ENCODE data around the gene GBF1. TPM values are rescaled to one million over a fixed set of nuclear protein-coding genes. Genes with fewer than 3 reads are reported as not detected.
"Not testable (repeated sequence)": the region's sequence is repeated elsewhere in the genome, so short reads cannot be mapped to it uniquely, and the experiment has no call there.

Gene GBF1
- 10 to 100 TPM in 11 of 12 donors, not detected in 1; 29.2 to 56.2 (median 50.1) TPM for polyA plus RNA-seq (ENCODE audit: insufficient read length in 12 of 12)
- long read RNA-seq, donor 1, partial matches to known transcripts: 7 of 7 reads
- long read RNA-seq, donor 1, other reads (novel, unspliced or antisense): 0 of 7 reads
- long read RNA-seq, donor 2, partial matches to known transcripts: 19 of 19 reads
- long read RNA-seq, donor 2, other reads (novel, unspliced or antisense): 0 of 19 reads
- long read RNA-seq, donor 3: 0 reads
- long read RNA-seq, donor 4: 0 reads
- long read RNA-seq, donor 5: 0 reads
- long read RNA-seq, donor 6: 0 reads
- long read RNA-seq, donor 7: 0 reads
- long read RNA-seq, donor 8, partial matches to known transcripts: 27 of 27 reads
- long read RNA-seq, donor 8, other reads (novel, unspliced or antisense): 0 of 27 reads
- long read RNA-seq, donor 9, partial matches to known transcripts: 29 of 30 reads
- long read RNA-seq, donor 9, other reads (novel, unspliced or antisense): 0 of 30 reads
- long read RNA-seq, donor 10: 0 reads
- long read RNA-seq, donor 11: 0 reads

- DNase-seq: peak; percentile 99
These were observed at the start of gene GBF1 for GRCh38 chr10:102245082-102245931. Gene GBF1 (plus strand): TSS chr10:102245532. CDS start chr10:102258939, 13,407 bp downstream.

GRCh38 chr10:102196893-102197292, 48.4 kb upstream of the GBF1 start:
- DNase-seq: no peak

DNA sequence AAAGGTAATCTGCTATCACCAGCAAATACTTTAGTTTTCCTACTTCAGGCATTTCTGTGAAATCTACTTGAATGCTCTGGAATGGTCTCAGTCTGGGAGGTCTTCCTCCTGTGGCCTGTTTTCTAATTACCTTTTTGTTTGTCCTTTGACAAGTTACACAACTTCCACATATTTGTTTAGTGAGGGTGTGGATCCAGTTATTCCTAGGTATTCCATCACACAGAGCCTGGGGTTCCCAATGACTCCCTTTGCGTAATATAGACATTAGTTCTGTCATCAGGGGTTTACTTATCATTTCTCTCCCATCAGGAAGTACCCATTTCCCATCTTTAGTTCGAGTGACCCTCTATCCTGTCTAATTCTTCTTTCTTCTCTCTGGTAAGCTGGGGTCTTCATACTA, 47.3 kb upstream of the GBF1 start:
- no peak for DNase-seq

GRCh38 chr10:102200751-102201640, 44.3 kb upstream of the GBF1 start:
- no peak for DNase-seq

DNA sequence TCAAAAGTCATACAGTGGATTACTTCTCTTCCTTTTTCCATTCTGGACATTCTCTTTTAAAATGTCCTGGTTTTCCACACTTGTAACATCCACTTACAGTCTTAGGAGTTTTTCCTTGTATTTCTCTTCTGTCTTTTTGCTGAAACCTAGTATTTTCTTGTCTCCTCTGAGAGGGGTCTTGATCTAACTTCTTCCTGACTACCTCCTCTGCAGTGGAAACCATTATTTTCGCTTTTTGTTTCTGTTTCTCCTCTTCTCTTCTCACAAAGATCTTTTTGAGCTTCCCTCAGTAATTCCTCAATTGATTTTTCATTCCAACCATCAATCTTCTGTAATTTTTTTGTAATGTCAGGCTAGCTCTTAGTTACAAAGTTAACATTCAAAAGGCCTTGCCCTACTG, 42.9 kb upstream of the GBF1 start:
- no peak for DNase-seq

- no peak for DNase-seq
These were observed 36.9 kb upstream of the GBF1 start for GRCh38 chr10:102208311-102209035.

GRCh38 chr10:102211615-102212299, 33.6 kb upstream of the GBF1 start:
- no peak for DNase-seq

DNA sequence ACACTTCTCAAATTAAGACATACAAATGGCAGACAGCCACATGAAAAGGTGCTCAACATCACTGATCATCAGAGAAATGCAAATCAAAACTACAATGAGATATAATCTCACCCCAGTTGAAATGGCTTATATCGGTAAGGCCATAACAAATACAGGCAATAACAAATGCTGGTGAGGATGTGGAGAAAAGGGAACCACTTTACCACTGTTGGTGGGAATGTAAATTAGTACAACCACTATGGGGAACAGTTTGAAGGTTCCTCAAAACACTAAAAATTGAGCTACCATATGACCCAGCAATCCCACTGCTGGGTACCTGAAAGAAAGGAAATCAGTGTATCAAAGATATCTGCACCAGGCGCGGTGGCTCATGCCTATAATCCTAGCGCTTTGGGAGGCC, 31.7 kb upstream of the GBF1 start:
- DNase-seq: not testable (repeated sequence)

DNA sequence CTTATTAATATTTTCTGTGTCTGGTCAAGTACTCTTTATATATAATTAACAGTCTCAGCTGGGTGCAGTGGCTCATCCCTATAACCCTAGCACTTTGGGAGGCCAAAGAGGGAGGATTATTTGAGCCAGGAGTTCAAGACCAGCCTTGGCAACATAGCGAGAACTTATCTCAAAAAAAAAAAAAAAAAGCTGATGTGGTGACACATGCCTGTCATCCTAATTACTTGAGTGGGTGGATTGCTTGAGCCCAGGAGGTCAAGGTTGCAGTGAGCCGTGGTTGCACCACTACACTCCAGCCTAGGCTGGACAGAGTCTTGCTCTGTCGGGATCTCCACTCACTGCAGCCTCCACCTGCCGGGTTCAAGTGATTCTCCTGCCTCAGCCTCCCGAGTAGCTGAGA, 26.0 kb upstream of the GBF1 start:
- DNase-seq: no peak

DNA sequence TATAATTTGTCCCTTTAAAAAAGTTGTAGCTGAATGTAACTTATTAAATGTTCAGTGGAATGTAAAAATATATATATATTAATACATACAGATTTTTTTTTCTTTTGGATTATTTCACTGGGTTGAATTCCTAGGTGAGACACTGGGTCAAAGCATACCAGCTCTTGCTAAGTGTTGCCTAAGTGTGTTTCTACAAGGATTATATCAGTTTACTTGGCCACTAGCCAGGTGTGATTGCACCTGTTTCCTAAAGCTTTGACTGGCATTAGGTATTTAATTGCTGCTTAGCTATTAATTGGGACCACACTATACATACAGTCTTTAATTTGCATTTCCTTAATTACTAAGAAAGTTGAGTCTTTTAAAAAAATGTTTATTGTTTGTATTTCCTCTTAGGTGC, 24.7 kb upstream of the GBF1 start:
- no peak for DNase-seq

GRCh38 chr10:102222797-102223196, 22.5 kb upstream of the GBF1 start:
- no peak for DNase-seq

DNA sequence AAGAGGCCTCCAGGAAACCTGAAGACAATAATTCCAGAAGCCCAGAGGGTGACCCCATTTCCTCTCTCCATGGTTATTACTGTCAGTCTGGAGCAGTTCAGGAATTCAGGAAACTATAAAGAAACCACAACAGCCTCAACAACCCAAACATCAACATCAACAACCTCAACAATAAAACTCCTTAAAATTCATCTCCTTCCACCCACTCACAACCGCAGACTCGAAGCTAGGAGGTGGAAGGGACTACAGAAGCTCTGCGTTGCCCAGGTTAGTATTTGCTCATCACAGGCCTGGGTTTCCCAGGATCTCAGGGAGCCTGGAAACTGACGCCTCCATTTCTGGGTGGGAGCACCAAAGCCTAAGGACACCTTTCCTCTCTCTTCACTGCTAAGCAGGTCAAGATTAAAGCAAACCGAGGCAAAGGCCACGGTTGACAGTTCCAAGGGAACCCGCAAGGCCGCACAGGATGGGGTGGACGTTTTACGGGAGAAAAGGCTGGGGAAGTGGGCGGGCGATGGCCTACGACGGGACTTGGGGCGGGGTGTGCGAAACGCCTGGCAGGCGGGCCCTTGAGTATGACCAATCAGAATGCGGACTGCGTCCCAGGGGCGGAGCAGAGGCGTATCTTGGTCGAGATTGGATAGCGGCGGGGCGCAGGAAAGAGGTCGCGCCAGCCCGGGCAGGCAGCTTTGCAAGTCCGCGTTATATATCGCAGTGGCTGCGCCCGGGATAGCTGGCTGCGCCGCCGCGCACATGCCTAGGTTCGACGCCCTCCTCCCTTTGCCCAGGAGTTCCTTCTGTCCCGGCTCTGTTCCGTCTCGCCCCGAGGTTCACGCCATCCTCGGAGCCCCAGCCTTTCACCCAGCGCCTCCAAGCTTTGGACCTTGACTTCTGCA, 19.4 kb upstream of the GBF1 start, which contains the start of gene ELOVL3:
ELOVL3 (plus strand) TSS at position 654 of the 896 bp plus-strand sequence. CDS start 250 bp downstream, outside the sequence.
- DNase-seq: peak; percentile 94

DNA sequence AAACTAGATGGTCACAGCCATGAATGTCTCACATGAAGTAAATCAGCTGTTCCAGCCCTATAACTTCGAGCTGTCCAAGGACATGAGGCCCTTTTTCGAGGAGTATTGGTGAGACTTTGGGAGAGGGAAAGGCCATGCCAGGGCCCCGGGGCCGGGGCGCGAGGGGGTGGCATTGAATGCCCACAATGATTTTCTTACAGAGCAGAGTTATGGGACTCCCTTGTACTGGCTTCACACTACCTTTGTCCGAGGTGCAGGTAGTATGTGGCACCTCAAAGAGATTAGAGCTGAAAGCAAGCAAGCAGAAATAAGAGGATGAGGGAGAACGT, 18.8 kb upstream of the GBF1 start:
- no peak for DNase-seq

GRCh38 chr10:102227050-102227449, 18.3 kb upstream of the GBF1 start:
- no peak for DNase-seq

DNA sequence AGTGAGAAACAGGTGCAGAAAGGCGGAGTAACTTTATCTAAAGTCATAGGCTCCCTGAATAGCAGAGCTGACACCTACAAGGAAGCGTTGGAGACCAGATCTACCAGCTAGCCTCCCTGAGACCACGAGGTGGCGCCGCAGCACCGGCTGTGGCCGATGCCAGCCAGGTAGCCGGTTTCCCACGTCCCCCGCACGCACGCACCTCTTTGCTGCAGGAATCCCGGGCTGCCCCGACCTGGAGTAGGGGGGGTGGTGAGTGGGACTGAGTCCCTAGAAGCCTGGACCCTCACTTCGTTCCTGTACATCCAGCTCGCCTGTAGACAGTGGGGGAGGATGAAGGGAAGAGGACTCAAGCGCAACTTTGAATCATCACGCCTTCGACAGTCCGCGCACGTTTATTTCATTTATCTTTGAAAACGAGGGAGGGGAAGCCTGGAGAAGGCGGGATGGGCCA, 15.5 kb upstream of the GBF1 start:
- DNase-seq: peak; percentile 80

GRCh38 chr10:102230264-102230860, 15.0 kb upstream of the GBF1 start:
- peak; percentile 53 for DNase-seq

- DNase-seq: no peak
These were observed 14.4 kb upstream of the GBF1 start for GRCh38 chr10:102230861-102231356.
